ENCODE results near the gene HIVEP3.

DNA sequence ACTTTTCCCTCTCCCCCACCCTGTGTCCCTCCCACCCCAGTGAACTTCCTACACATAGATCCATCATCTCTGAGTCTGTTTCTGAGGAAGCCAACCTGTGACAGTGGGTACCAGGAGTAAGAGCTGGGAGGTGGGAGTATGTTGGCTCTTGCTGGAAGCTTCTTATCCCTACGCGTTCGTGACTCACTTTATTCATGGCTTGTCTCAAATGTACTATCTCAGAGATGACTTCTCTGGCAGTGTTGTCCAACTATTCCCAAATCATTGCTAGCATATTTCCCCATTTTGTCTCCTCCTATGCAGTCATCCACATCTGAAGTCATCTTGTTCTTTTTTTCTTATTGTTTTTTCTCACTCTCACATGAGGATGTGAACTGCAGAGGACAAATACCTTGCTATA, 88.0 kb downstream of the HIVEP3 start:
- TF ChIP-seq, protein P1, sequence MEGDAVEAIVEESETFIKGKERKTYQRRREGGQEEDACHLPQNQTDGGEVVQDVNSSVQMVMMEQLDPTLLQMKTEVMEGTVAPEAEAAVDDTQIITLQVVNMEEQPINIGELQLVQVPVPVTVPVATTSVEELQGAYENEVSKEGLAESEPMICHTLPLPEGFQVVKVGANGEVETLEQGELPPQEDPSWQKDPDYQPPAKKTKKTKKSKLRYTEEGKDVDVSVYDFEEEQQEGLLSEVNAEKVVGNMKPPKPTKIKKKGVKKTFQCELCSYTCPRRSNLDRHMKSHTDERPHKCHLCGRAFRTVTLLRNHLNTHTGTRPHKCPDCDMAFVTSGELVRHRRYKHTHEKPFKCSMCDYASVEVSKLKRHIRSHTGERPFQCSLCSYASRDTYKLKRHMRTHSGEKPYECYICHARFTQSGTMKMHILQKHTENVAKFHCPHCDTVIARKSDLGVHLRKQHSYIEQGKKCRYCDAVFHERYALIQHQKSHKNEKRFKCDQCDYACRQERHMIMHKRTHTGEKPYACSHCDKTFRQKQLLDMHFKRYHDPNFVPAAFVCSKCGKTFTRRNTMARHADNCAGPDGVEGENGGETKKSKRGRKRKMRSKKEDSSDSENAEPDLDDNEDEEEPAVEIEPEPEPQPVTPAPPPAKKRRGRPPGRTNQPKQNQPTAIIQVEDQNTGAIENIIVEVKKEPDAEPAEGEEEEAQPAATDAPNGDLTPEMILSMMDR (conservative IDR thresholded peaks at IDR 0.05; ENCODE audit: low read depth, low read length): no peak
- no peak for TF ChIP-seq EZH2 (IDR thresholded peaks at IDR 0.05; ENCODE audit: borderline replicate concordance, low read depth, low read length, poor library complexity, severe bottlenecking)
